Activated CD8-positive, alpha-beta memory T cell treated with anti-CD3 and anti-CD28 coated beads for 24 hours (primary cell): ENCODE measurements around the gene PPIP5K2.
A peak's percentile ranks its signal among the peaks of the same experiment; 100 is the strongest.

Experiments used
- DNase-seq: peaks from one replicate; pipeline ENCODE4 v3.0.0-alpha.2; 2020

Gene PPIP5K2

GRCh38 chr5:103254921-103255320, 134.8 kb downstream of the PPIP5K2 start:
- DNase-seq: no peak

DNA sequence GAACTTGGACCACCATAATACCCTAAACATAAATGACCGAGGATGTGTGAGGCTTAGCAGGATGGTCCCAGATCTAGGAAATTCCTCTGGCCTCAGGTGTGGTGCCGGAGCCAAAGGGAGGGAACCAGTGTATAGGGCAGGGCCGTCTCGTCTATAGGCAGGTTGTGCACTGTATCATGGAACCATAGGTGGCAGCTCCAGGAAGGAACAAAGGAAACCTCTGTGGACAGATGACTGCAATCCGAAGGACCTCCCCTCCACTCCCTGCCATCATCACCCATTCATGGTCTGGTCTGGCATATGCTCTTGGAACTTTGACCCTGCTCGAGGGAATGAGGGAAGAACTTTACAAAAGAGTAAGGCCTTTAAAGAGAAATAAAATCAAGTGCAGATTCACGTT, 135.6 kb downstream of the PPIP5K2 start:
- no peak for DNase-seq

DNA sequence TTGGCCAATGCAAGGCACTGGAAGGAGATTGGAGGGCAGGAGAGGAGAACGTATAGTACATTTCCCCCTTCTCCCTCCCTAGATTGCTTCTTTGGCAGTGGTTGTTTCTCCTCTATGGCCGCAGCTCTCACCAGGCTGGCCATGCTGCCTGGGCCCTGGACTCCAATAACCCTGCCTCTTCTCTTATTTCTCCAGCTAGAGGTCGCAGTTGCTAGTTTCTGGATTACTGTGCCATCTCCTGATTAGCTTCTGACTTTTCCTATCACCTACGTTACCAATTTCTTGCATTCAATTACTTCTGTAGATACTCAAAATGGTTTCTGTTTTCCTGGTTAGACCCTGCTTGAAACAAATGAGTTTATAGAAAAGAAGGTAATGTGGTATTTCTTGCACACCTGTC, 136.1 kb downstream of the PPIP5K2 start:
- no peak for DNase-seq

DNA sequence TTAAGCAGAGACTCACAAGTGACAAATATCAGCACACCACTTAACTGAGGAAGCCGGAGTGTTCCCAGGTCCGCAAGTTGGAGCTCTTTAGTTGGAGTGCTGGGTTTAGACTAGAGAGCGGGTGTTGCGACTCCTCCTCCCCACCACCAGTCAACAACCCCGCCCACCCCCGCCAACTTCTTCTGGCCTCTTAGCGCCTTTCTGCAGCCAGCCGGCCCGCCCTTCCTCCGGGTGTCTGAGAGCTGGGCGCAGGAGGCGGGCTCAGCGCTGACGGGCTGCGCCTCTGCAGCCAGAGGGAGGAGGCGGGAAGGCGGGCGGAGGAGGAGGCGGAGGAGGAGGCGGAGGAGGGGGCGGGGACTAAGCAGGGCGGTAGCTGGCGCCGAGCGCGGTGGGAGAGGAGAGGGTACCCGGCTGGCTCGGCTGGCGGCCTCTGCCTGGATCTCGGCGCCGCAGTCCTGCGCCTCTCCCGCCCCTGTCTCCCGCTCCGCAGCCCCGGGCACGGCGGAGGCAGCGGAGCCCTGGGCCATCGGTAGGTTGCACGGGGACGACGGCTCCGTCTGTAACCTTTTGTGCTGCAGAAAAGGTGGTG, 138.4 kb downstream of the PPIP5K2 start, which contains the start of gene MACIR:
Gene MACIR, plus strand, starts transcription at position 396 of the 589 bp plus-strand sequence. CDS start 17,157 bp downstream, outside the sequence.
- DNase-seq: peak; percentile 91

DNA sequence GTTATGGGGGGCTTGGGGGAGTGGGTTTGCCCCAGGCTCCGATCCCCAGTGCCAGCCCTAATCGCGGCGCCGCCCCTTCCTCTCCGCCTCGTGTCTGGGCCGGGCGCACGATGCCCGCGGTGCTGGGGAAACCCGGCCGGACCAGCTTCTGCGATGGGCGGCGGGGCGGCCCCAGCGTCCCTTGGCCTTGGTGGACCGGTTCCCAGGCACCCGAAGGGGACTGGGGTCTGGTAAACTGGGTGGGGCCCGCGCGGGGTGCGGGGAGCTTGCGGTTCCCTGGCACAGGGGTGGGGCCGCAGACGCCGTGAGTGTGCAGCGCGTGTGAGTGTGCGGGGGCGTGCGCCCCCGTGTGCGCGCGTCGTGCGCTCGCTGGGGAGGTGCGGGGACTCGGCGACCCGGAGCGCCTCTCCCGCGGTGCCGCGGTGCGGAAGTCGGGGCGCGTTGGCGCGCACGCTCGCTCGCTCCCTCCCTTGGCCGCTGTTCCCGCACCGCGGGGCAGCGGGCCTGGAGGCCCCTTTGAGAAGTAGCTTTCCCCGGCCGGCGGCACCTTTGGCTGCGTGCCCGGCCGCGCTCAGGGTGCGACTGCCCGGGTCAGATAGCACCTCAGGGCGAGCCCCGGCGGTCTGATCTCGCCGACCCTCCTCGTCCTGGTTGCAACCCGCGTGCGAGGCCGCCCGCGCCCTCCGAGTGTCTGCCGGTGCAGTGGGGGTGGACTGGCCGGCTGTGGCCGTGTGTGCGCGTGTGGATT, 139.0 kb downstream of the PPIP5K2 start:
- DNase-seq: peak; percentile 87

DNA sequence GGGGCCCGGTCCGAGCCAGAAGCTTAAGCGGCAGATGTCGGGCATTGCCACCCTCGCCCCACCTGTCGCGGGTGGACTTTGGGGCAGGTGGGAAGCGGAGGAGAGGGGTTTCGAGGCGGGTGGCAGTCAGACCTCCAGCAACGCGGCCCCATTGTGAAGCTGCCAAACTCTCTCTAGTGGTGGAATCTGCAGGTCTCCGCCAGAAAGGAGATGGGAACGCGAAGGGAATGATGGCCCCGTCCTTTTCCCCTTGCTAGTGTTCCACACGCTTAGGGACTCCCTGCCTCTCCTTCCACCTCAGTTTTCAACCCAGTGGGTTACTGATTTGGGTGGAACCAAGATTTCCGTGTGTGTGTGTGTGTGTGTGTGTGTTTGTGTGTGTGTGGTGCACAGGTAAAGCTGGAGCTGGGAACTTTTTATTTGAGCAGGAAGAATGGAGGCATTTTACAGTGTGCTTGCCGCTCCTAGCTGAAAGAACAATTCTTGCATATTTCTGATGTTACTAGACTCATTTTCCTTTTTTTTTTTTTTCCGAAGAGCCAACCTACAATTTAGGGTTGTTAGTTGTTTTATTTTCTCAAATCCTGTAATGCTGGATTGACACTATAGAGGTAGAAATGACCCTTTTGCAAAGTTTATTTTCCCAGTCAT, 139.7 kb downstream of the PPIP5K2 start:
- DNase-seq: no peak

- no peak for DNase-seq
Measured at GRCh38 chr5:103260951-103261350, 140.8 kb downstream of the PPIP5K2 start.
